ENCODE measurements around the gene ZNF793. TPM values are rescaled to one million over a fixed set of nuclear protein-coding genes. Genes with fewer than 3 reads are reported as not detected.

The ZNF793 gene
- total and polyA plus RNA-seq, 10 of the 15 experiments (the other 5 are each of a cell fraction or from before 2014, with no cell fraction given): 0.10 to 1.1 (median 0.30) TPM

DNA sequence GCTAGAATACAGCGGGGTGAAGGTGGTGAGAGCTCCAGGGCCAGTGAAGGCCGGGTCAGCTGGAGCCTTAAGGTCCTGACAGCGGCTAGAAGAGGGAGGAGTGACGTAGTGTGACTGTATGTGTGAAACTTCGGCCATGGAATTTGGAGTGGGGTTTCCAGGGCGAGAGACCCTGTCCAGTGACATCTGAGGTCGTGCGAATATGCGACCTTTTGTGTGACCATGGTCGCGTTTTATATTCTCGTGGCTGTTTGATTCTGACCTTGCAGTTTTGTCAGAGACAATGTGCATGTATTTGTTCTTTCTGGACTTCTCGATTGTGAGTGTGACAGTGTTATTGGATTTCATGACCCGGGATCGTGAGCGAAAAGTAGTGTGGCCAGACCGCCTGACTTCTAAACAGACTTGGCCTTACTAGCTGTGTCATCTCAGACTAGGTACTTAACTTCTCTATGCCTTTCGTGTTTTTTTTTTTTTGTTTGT lies 39.1 kb upstream of the ZNF793 start:
- Histone ChIP-seq H3K4me3 (peak overlapping the region; percentile 93), H2AFZ (ENCODE audit: control insufficient read depth, low read depth, low read length) (peak overlapping the region; percentile 96), H3K9me3 (replicated peaks; ENCODE audit: control insufficient read depth, insufficient read depth, low read length) (peaks cover 6% of the 10 kb centered on the region), H3K79me2 (ENCODE audit: control insufficient read depth, insufficient read depth, low read length) (peaks cover 8% of the 10 kb centered on the region), H3K4me1 (ENCODE audit: control insufficient read depth, insufficient read depth, low read length) (peaks cover 4% of the 10 kb centered on the region), H4K20me1 (ENCODE audit: control insufficient read depth, insufficient read depth) (no peaks in the 10 kb centered on the region), H3K9ac (ENCODE audit: control insufficient read depth, insufficient read depth, low read length) (no peak overlapping the region), H3K27ac (ENCODE audit: control insufficient read depth, insufficient read depth) (no peak overlapping the region), H3K36me3 (ENCODE audit: control insufficient read depth in 2 of 2, insufficient read depth in 2 of 2, low read length in 1 of 2) (peaks cover 0 to 2% of the 10 kb centered on the region in 2 experiments; a peak in 1 of 4 replicates), H3K4me2 (ENCODE audit: control insufficient read depth, insufficient read depth) (peak overlapping the region; percentile 46), H3K27me3 (replicated peaks in 1 of 2; ENCODE audit: control insufficient read depth in 2 of 2, insufficient read depth in 2 of 2, low read length in 1 of 2) (no peaks in the 10 kb centered on the region)
- ATAC-seq (no peak), FAIRE-seq (no peak), DNase-seq (ENCODE audit: low read depth, low spot score) (no peak)
- ChIA-PET POLR2A (interaction anchor here (1.1 to 2.1 kb wide), 2 partner anchors 11 to 97 kb away, joined by 3 to 11 read pairs; partner anchors contain the start of gene ZNF527), CTCF (interaction anchor here (2.0 kb wide), 1 partner anchor 97 kb away, joined by 4 read pairs; the partner anchor contains the start of gene ZNF527), SMC1A (ENCODE audit: uncharacterized antibody, unreplicated experiment) (no interaction called here), RAD21 (ENCODE audit: unreplicated experiment) (interaction anchor here (1.4 kb wide), 1 partner anchor 97 kb away, joined by 9 read pairs; the partner anchor contains the start of gene ZNF527)
- in situ Hi-C loops (cut with MboI): no loop called here
- intact Hi-C loops (cut with micrococcal nuclease; ENCODE audit: unreplicated experiment): loop anchor here (1.0 to 5.0 kb wide), 5 partner anchors 97 to 695 kb away; partner anchors contain the start of genes ZFP30, ZNF540, ZNF571 and ZNF850
- BruUV-seq (replicated peaks): no TSS peak
- 70% methylated on average over 18 of the region's 18 CpGs for WGBS (ENCODE audit: insufficient coverage, insufficient replicate concordance, low lambda C conversion rate, missing lambda C conversion rate)
- TF ChIP-seq, protein P1, sequence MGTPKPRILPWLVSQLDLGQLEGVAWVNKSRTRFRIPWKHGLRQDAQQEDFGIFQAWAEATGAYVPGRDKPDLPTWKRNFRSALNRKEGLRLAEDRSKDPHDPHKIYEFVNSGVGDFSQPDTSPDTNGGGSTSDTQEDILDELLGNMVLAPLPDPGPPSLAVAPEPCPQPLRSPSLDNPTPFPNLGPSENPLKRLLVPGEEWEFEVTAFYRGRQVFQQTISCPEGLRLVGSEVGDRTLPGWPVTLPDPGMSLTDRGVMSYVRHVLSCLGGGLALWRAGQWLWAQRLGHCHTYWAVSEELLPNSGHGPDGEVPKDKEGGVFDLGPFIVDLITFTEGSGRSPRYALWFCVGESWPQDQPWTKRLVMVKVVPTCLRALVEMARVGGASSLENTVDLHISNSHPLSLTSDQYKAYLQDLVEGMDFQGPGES (IDR thresholded peaks at IDR 0.05): 0 out of 2 replicates have a peak, but pooled peaks have one; percentile 20
- TF ChIP-seq ZSCAN29 (IDR thresholded peaks at IDR 0.05) (0 out of 2 replicates have a peak, but pooled peaks have one; percentile 50), EZH2 (IDR thresholded peaks at IDR 0.05; ENCODE audit: borderline replicate concordance, control insufficient read depth, low read depth, low read length) (no peak), YY1 (IDR thresholded peaks at IDR 0.05; ENCODE audit: low read depth, low read length) (no peak), MEF2B (IDR thresholded peaks at IDR 0.05; ENCODE audit: partially characterized antibody, poor library complexity, severe bottlenecking) (no peak), FOXM1 (IDR thresholded peaks at IDR 0.05; ENCODE audit: low read depth, low read length) (no peak), RAD21 (IDR thresholded peaks at IDR 0.05; ENCODE audit: insufficient read depth, low read depth, low read length) (no peak), FOXK2 (IDR thresholded peaks at IDR 0.05) (0 out of 2 replicates have a peak, but pooled peaks have one; percentile 31), STAT1 (conservative IDR thresholded peaks at IDR 0.05) (peak; percentile 25; the same call in 1 of the 2 replicates), RUNX3 (IDR thresholded peaks at IDR 0.05; ENCODE audit: low read length) (no peak), MTA2 (IDR thresholded peaks at IDR 0.05; ENCODE audit: low read depth) (peak; percentile 34; the same call in 1 of the 2 replicates)
- TF ChIP-seq, protein P2, sequence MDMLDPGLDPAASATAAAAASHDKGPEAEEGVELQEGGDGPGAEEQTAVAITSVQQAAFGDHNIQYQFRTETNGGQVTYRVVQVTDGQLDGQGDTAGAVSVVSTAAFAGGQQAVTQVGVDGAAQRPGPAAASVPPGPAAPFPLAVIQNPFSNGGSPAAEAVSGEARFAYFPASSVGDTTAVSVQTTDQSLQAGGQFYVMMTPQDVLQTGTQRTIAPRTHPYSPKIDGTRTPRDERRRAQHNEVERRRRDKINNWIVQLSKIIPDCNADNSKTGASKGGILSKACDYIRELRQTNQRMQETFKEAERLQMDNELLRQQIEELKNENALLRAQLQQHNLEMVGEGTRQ (IDR thresholded peaks at IDR 0.05; ENCODE audit: borderline replicate concordance, low read depth, low read length): no peak
- TF ChIP-seq, protein P3, sequence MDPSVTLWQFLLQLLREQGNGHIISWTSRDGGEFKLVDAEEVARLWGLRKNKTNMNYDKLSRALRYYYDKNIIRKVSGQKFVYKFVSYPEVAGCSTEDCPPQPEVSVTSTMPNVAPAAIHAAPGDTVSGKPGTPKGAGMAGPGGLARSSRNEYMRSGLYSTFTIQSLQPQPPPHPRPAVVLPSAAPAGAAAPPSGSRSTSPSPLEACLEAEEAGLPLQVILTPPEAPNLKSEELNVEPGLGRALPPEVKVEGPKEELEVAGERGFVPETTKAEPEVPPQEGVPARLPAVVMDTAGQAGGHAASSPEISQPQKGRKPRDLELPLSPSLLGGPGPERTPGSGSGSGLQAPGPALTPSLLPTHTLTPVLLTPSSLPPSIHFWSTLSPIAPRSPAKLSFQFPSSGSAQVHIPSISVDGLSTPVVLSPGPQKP (IDR thresholded peaks at IDR 0.05; ENCODE audit: low read depth, low read length): no peak; the same call in 1 of the 2 replicates
- TF ChIP-seq, protein P4, sequence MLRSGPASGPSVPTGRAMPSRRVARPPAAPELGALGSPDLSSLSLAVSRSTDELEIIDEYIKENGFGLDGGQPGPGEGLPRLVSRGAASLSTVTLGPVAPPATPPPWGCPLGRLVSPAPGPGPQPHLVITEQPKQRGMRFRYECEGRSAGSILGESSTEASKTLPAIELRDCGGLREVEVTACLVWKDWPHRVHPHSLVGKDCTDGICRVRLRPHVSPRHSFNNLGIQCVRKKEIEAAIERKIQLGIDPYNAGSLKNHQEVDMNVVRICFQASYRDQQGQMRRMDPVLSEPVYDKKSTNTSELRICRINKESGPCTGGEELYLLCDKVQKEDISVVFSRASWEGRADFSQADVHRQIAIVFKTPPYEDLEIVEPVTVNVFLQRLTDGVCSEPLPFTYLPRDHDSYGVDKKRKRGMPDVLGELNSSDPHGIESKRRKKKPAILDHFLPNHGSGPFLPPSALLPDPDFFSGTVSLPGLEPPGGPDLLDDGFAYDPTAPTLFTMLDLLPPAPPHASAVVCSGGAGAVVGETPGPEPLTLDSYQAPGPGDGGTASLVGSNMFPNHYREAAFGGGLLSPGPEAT (IDR thresholded peaks at IDR 0.05; ENCODE audit: low read depth): 0 out of 2 replicates have a peak, but pooled peaks have one; percentile 5
- TF ChIP-seq, protein P5, sequence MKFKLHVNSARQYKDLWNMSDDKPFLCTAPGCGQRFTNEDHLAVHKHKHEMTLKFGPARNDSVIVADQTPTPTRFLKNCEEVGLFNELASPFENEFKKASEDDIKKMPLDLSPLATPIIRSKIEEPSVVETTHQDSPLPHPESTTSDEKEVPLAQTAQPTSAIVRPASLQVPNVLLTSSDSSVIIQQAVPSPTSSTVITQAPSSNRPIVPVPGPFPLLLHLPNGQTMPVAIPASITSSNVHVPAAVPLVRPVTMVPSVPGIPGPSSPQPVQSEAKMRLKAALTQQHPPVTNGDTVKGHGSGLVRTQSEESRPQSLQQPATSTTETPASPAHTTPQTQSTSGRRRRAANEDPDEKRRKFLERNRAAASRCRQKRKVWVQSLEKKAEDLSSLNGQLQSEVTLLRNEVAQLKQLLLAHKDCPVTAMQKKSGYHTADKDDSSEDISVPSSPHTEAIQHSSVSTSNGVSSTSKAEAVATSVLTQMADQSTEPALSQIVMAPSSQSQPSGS (IDR thresholded peaks at IDR 0.05; ENCODE audit: low read length): no peak
- TF ChIP-seq, protein P6, sequence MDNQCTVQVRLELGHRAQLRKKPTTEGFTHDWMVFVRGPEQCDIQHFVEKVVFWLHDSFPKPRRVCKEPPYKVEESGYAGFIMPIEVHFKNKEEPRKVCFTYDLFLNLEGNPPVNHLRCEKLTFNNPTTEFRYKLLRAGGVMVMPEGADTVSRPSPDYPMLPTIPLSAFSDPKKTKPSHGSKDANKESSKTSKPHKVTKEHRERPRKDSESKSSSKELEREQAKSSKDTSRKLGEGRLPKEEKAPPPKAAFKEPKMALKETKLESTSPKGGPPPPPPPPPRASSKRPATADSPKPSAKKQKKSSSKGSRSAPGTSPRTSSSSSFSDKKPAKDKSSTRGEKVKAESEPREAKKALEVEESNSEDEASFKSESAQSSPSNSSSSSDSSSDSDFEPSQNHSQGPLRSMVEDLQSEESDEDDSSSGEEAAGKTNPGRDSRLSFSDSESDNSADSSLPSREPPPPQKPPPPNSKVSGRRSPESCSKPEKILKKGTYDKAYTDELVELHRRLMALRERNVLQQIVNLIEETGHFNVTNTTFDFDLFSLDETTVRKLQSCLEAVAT (IDR thresholded peaks at IDR 0.05): peak; percentile 92
